CD4-positive, alpha-beta memory T cell (primary cell): ENCODE results near the gene HMGN5. TPM values are rescaled to one million over a fixed set of nuclear protein-coding genes. Genes with fewer than 3 reads are reported as not detected.
A peak's percentile ranks its signal among the peaks of the same experiment; 100 is the strongest.

Experiments
- CTCF ChIA-PET: fragments of 350-600 bp; sonication (Branson Sonifier 250); formaldehyde crosslinking; loops from one replicate; lab custom pipeline; 2021; ENCODE audit warnings: inconsistent platforms; ENCODE audit not compliant: partially characterized antibody; lab: Charles Lee
- POLR2A ChIA-PET: fragments of 350-600 bp; sonication (Branson Sonifier 250); formaldehyde crosslinking; loops from one replicate; lab custom pipeline; 2021; ENCODE audit not compliant: partially characterized antibody; lab: Charles Lee
- DNase-seq, 5 donors: peaks; one replicate each; pipeline versions ENCODE4 v3.0.0 to v3.0.0-alpha.2; 2020 to 2022; ENCODE audit warnings: mixed read lengths in 1 of 5
- H3K27ac ChIP-seq: one replicate; pipeline ENCODE4 v1.7.0; 2013; ENCODE audit warnings: low read depth, low read length
- H3K27me3 ChIP-seq: 2 replicates; pipeline ENCODE4 v1.7.0; 2013; ENCODE audit warnings: mild to moderate bottlenecking, low read length, moderate library complexity; ENCODE audit not compliant: insufficient read depth
- H3K36me3 ChIP-seq: 2 replicates; pipeline ENCODE4 v1.7.0; 2013; ENCODE audit warnings: mild to moderate bottlenecking, low read length, moderate library complexity; ENCODE audit not compliant: insufficient read depth
- H3K4me1 ChIP-seq: 2 replicates; pipeline ENCODE4 v1.7.0; 2013; ENCODE audit warnings: mild to moderate bottlenecking, low read length, moderate library complexity; ENCODE audit not compliant: insufficient read depth
- H3K4me3 ChIP-seq, 2 donors: one replicate each; pipeline ENCODE4 v1.7.0; 2013; ENCODE audit warnings: low read length in 2 of 2, mild to moderate bottlenecking in 1 of 2
- H3K9me3 ChIP-seq, 2 donors: one replicate each; pipeline ENCODE4 v1.7.0; 2013; ENCODE audit warnings: low read length in 2 of 2, control low read depth in 1 of 2; ENCODE audit not compliant: control insufficient read depth in 1 of 2
- H3K27ac Mint-ChIP-seq, 7 donors: one replicate each; pipeline ENCODE4 v1.8.0; 2020 to 2021; ENCODE audit warnings: mixed read lengths in 7 of 7, mild to moderate bottlenecking in 6 of 7, inconsistent platforms in 3 of 7, moderate library complexity in 3 of 7
- H3K27me3 Mint-ChIP-seq, 2 donors: one replicate each; pipeline ENCODE4 v1.8.0; 2020 to 2021; ENCODE audit warnings: mixed read lengths in 2 of 2
- H3K36me3 Mint-ChIP-seq, 2 donors: one replicate each; pipeline ENCODE4 v1.8.0; 2020 to 2021; ENCODE audit warnings: mixed read lengths in 2 of 2, inconsistent platforms in 1 of 2, mild to moderate bottlenecking in 1 of 2
- H3K4me1 Mint-ChIP-seq, 4 donors: one replicate each; pipeline ENCODE4 v1.8.0; 2020 to 2021; ENCODE audit warnings: mixed read lengths in 4 of 4, mild to moderate bottlenecking in 1 of 4
- H3K4me3 Mint-ChIP-seq, 8 donors: one replicate each; pipeline ENCODE4 v1.8.0; 2020 to 2021; ENCODE audit warnings: mixed read lengths in 8 of 8, mild to moderate bottlenecking in 7 of 8, moderate library complexity in 6 of 8, inconsistent platforms in 3 of 8
- H3K9me3 Mint-ChIP-seq, 8 donors: one replicate each; pipeline ENCODE4 v1.8.0; 2020 to 2021; ENCODE audit warnings: mixed read lengths in 8 of 8, mild to moderate bottlenecking in 5 of 8, inconsistent platforms in 3 of 8, moderate library complexity in 1 of 8
- intact Hi-C: fragments of 100-400 bp; cut with micrococcal nuclease; formaldehyde crosslinking; loops from one replicate; pipeline ENCODE4 v1.15.1; 2023
- polyA plus RNA-seq, 2 donors: library from polyadenylated mRNA; unstranded; fragments of 300-500 nt; fragmentation: Illumina TruSeq; gene quantifications; one replicate each; pipeline ENCODE4 v1.2.3, GENCODE V29; 2021
- total RNA-seq, 2 experiments: library from RNA; stranded (reverse); gene quantifications; one replicate each; pipeline ENCODE4 v1.2.3, GENCODE V29; 2021

The HMGN5 gene
- total and polyA plus RNA-seq, 4 experiments from 2014 or later, result 1.8 to 5.5 (median 2.4) TPM

GRCh38 chrX:81229901-81230300 lies 28.2 kb upstream of the HMGN5 start:
- Mint-ChIP-seq H3K9me3 (no peaks in the 10 kb centered on the region), H3K27me3 (no peaks in the 10 kb centered on the region), H3K36me3 (peaks cover 4 to 5% of the 10 kb centered on the region in 2 donors), H3K4me3 (no peak overlapping the region), H3K27ac (no peak overlapping the region), H3K4me1 (peaks cover 6 to 16% (median 15%) of the 10 kb centered on the region in 4 donors)
- ChIA-PET CTCF (no interaction called here), POLR2A (interaction anchor here (1.0 kb wide), 1 partner anchor 19 kb away, joined by 3 read pairs; no protein-coding TSS in a partner anchor)
- no peak overlapping the region for H3K4me3 ChIP-seq
- intact Hi-C loops, result no loop called here
- no peaks in the 10 kb centered on the region for H3K27me3 ChIP-seq
- H3K9me3 ChIP-seq, result no peaks in the 10 kb centered on the region
- no peaks in the 10 kb centered on the region for H3K36me3 ChIP-seq
- no peak for DNase-seq
- H3K27ac ChIP-seq, result no peak overlapping the region
- no peaks in the 10 kb centered on the region for H3K4me1 ChIP-seq

- no peaks in the 10 kb centered on the region for H3K27me3 Mint-ChIP-seq
Measured at GRCh38 chrX:81229229-81229628, 27.5 kb upstream of the HMGN5 start.

GRCh38 chrX:81215685-81216084 lies 14.0 kb upstream of the HMGN5 start:
- no peak overlapping the region for H3K4me3 ChIP-seq
- no peaks in the 10 kb centered on the region for H3K27me3 ChIP-seq
- H3K4me1 Mint-ChIP-seq, result peaks cover 26 to 55% (median 34%) of the 10 kb centered on the region in 4 donors
- no peak for DNase-seq
- H3K9me3 Mint-ChIP-seq, result peaks cover 0 to 3% (median 0%) of the 10 kb centered on the region in 8 donors
- H3K4me3 Mint-ChIP-seq, result no peak overlapping the region
- ChIA-PET POLR2A (no interaction called here), CTCF (no interaction called here)
- intact Hi-C loops, result no loop called here
- no peak overlapping the region for H3K27ac ChIP-seq
- H3K36me3 ChIP-seq, result no peaks in the 10 kb centered on the region
- H3K4me1 ChIP-seq, result no peaks in the 10 kb centered on the region
- H3K27me3 Mint-ChIP-seq, result no peaks in the 10 kb centered on the region
- no peak overlapping the region for H3K27ac Mint-ChIP-seq
- H3K36me3 Mint-ChIP-seq, result peaks cover 0 to 8% of the 10 kb centered on the region in 2 donors
- no peaks in the 10 kb centered on the region for H3K9me3 ChIP-seq

More at GRCh38 chrX:81229229-81229628, 27.5 kb upstream of the HMGN5 start:
- no peaks in the 10 kb centered on the region for H3K36me3 ChIP-seq
- no peak overlapping the region for H3K27ac ChIP-seq
- H3K27me3 ChIP-seq, result no peaks in the 10 kb centered on the region
- no peaks in the 10 kb centered on the region for H3K9me3 ChIP-seq
- H3K4me3 Mint-ChIP-seq, result no peak overlapping the region
- peak overlapping the region in 1 of 7 donors; percentile 53 for H3K27ac Mint-ChIP-seq
- H3K9me3 Mint-ChIP-seq, result no peaks in the 10 kb centered on the region
- no peak for DNase-seq
- H3K4me1 Mint-ChIP-seq, result peaks cover 6 to 16% (median 15%) of the 10 kb centered on the region in 4 donors
- intact Hi-C loops, result no loop called here
- H3K36me3 Mint-ChIP-seq, result peaks cover 4 to 5% of the 10 kb centered on the region in 2 donors
- no peaks in the 10 kb centered on the region for H3K4me1 ChIP-seq
- POLR2A ChIA-PET, result interaction anchor here (1.0 kb wide), 1 partner anchor 20 kb away, joined by 3 read pairs; no protein-coding TSS in a partner anchor
- no peak overlapping the region for H3K4me3 ChIP-seq
- CTCF ChIA-PET, result interaction anchor here (0.6 kb wide), 1 partner anchor 1225 kb away, joined by 3 read pairs; no protein-coding TSS in a partner anchor

GRCh38 chrX:81208916-81209315 lies 7.2 kb upstream of the HMGN5 start:
- POLR2A ChIA-PET, result no interaction called here
- H3K36me3 ChIP-seq, result no peaks in the 10 kb centered on the region
- no peak overlapping the region for H3K4me3 Mint-ChIP-seq
- H3K27ac ChIP-seq, result no peak overlapping the region
- H3K27me3 Mint-ChIP-seq, result no peaks in the 10 kb centered on the region
- intact Hi-C loops, result no loop called here
- no peak for DNase-seq
- no peaks in the 10 kb centered on the region for H3K9me3 ChIP-seq
- H3K36me3 Mint-ChIP-seq, result peaks cover 0 to 22% of the 10 kb centered on the region in 2 donors
- H3K4me1 ChIP-seq, result peaks cover 26% of the 10 kb centered on the region
- CTCF ChIA-PET, result no interaction called here
- no peaks in the 10 kb centered on the region for H3K27me3 ChIP-seq
- peaks cover 20 to 41% (median 30%) of the 10 kb centered on the region in 4 donors for H3K4me1 Mint-ChIP-seq
- no peak overlapping the region for H3K4me3 ChIP-seq
- peaks cover 0 to 3% (median 0%) of the 10 kb centered on the region in 8 donors for H3K9me3 Mint-ChIP-seq
- no peak overlapping the region for H3K27ac Mint-ChIP-seq

GRCh38 chrX:81206476-81206875 lies 4.8 kb upstream of the HMGN5 start:
- Mint-ChIP-seq H3K27ac (peak overlapping the region in 2 of 7 donors; percentile 2 to 21), H3K27me3 (no peaks in the 10 kb centered on the region), H3K36me3 (peaks cover 0 to 32% of the 10 kb centered on the region in 2 donors), H3K4me1 (peaks cover 18 to 59% (median 33%) of the 10 kb centered on the region in 4 donors), H3K4me3 (peak overlapping the region in 3 of 8 donors; percentile 1 to 15 (median 4)), H3K9me3 (peaks cover 0 to 3% (median 0%) of the 10 kb centered on the region in 8 donors)
- intact Hi-C loops, result no loop called here
- no peak for DNase-seq
- H3K4me1 ChIP-seq, result peaks cover 34% of the 10 kb centered on the region
- CTCF ChIA-PET, result no interaction called here
- no peaks in the 10 kb centered on the region for H3K27me3 ChIP-seq
- H3K9me3 ChIP-seq, result no peaks in the 10 kb centered on the region
- no peaks in the 10 kb centered on the region for H3K36me3 ChIP-seq
- no peak overlapping the region for H3K4me3 ChIP-seq
- no peak overlapping the region for H3K27ac ChIP-seq
- POLR2A ChIA-PET, result no interaction called here

GRCh38 chrX:81205551-81205950 lies 3.8 kb upstream of the HMGN5 start:
- H3K9me3 ChIP-seq, result no peaks in the 10 kb centered on the region
- H3K27me3 ChIP-seq, result no peaks in the 10 kb centered on the region
- POLR2A ChIA-PET, result no interaction called here
- CTCF ChIA-PET, result interaction anchor here (1.7 kb wide), 1 partner anchor 10 kb away, joined by 5 read pairs; no protein-coding TSS in a partner anchor
- peaks cover 25 to 67% (median 40%) of the 10 kb centered on the region in 4 donors for H3K4me1 Mint-ChIP-seq
- H3K9me3 Mint-ChIP-seq, result no peaks in the 10 kb centered on the region
- H3K4me1 ChIP-seq, result peaks cover 39% of the 10 kb centered on the region
- intact Hi-C loops, result no loop called here
- no peak overlapping the region for H3K4me3 ChIP-seq
- peak overlapping the region in 1 of 8 donors; percentile 23 for H3K4me3 Mint-ChIP-seq
- H3K27ac ChIP-seq, result no peak overlapping the region
- peaks cover 0 to 27% of the 10 kb centered on the region in 2 donors for H3K36me3 Mint-ChIP-seq
- peak overlapping the region in 1 of 7 donors; percentile 14 for H3K27ac Mint-ChIP-seq
- H3K27me3 Mint-ChIP-seq, result no peaks in the 10 kb centered on the region
- no peaks in the 10 kb centered on the region for H3K36me3 ChIP-seq
- no peak for DNase-seq

GRCh38 chrX:81202943-81203342 lies 1.2 kb upstream of the HMGN5 start:
- peaks cover 39% of the 10 kb centered on the region for H3K4me1 ChIP-seq
- ChIA-PET CTCF (no interaction called here), POLR2A (interaction anchor here (2.3 kb wide), 1 partner anchor 394 kb away, joined by 20 read pairs; the partner anchor contains the start of gene BRWD3)
- peak overlapping the region; percentile 74 for H3K27ac ChIP-seq
- DNase-seq, result no peak
- Mint-ChIP-seq H3K27me3 (no peaks in the 10 kb centered on the region), H3K36me3 (peaks cover 0 to 26% of the 10 kb centered on the region in 2 donors), H3K27ac (peak overlapping the region; percentile 92 to 97 (median 94)), H3K9me3 (no peaks in the 10 kb centered on the region), H3K4me3 (peak overlapping the region; percentile 85 to 98 (median 94)), H3K4me1 (peaks cover 22 to 70% (median 39%) of the 10 kb centered on the region in 4 donors)
- H3K9me3 ChIP-seq, result no peaks in the 10 kb centered on the region
- no peaks in the 10 kb centered on the region for H3K27me3 ChIP-seq
- H3K4me3 ChIP-seq, result peak overlapping the region; percentile 84 to 88
- H3K36me3 ChIP-seq, result no peaks in the 10 kb centered on the region
- intact Hi-C loops, result loop anchor here (2.0 kb wide), 2 partner anchors 82 to 392 kb away; no protein-coding TSS in a partner anchor
